ENCODE measurements around the gene CNTNAP5. TPM values are rescaled to one million over a fixed set of nuclear protein-coding genes. Genes with fewer than 3 reads are reported as not detected.

Gene CNTNAP5
- total and polyA plus RNA-seq, 2 of the 13 experiments (the other 11 are each of a cell fraction or from before 2014, with no cell fraction given): not detected

- TF ChIP-seq ZNF530 (CRISPR knock-in tag; IDR thresholded peaks at IDR 0.05; ENCODE audit: low read depth) (no peak), ZBED4 (CRISPR knock-in tag; IDR thresholded peaks at IDR 0.05; ENCODE audit: borderline replicate concordance) (peak; percentile 40; the same call in 1 of the 2 replicates), FOXK1 (CRISPR knock-in tag; IDR thresholded peaks at IDR 0.05; ENCODE audit: borderline replicate concordance, low read depth) (peak; percentile 82; the same call in 1 of the 2 replicates), RBM22 (optimal IDR thresholded peaks at IDR 0.05; ENCODE audit: low read length) (no peak), ARID4A (CRISPR knock-in tag; IDR thresholded peaks at IDR 0.05; ENCODE audit: borderline replicate concordance) (peak; percentile 55; the same call in 1 of the 2 replicates), RAD21 (CRISPR knock-in tag; IDR thresholded peaks at IDR 0.05) (no peak), ZBTB25 (CRISPR knock-in tag; IDR thresholded peaks at IDR 0.05) (peak; percentile 91), MEF2D (CRISPR knock-in tag; IDR thresholded peaks at IDR 0.05) (peak; percentile 87), TCF7 (IDR thresholded peaks at IDR 0.05; ENCODE audit: low read depth) (peak; percentile 70), ZNF264 (CRISPR knock-in tag; IDR thresholded peaks at IDR 0.05) (peak; percentile 95), NR2F1 (CRISPR knock-in tag; IDR thresholded peaks at IDR 0.05) (no peak; a peak in 1 of 4 replicates), TMF1 (CRISPR knock-in tag; IDR thresholded peaks at IDR 0.05; ENCODE audit: low read depth) (no peak), SATB2 (CRISPR knock-in tag; IDR thresholded peaks at IDR 0.05) (peak; percentile 94), TBL1XR1 (IDR thresholded peaks at IDR 0.05; ENCODE audit: borderline replicate concordance, low read length, partially characterized antibody) (peak; percentile 28), ZBTB8A (CRISPR knock-in tag; IDR thresholded peaks at IDR 0.05; ENCODE audit: borderline replicate concordance, low read depth) (no peak), FOXA1 (IDR thresholded peaks at IDR 0.05) (no peak), FOXA1 (CRISPR knock-in tag; IDR thresholded peaks at IDR 0.05) (peak; percentile 86), MZF1 (CRISPR knock-in tag; IDR thresholded peaks at IDR 0.05; ENCODE audit: borderline replicate concordance) (no peak)
Measured at GRCh38 chr2:124566518-124566970, 541.5 kb downstream of the CNTNAP5 start (continued).
